Urinary bladder (tissue), 4 donors: ENCODE measurements around the gene CNOT10. TPM values are rescaled to one million over a fixed set of nuclear protein-coding genes. Genes with fewer than 3 reads are reported as not detected.
"Not testable (repeated sequence)": the region's sequence is repeated elsewhere in the genome, so short reads cannot be mapped to it uniquely, and the experiment has no call there.

Experiments used
- DNase-seq: peaks from one replicate; pipeline ENCODE4 v3.0.0-alpha.2; 2015; ENCODE audit errors: extremely low spot score
- H3K27ac ChIP-seq: one replicate; pipeline ENCODE4 v1.5.1; 2013; ENCODE audit warnings: low read depth, mild to moderate bottlenecking, moderate library complexity
- H3K36me3 ChIP-seq: one replicate; pipeline ENCODE4 v1.6.1; 2013; ENCODE audit warnings: mild to moderate bottlenecking, moderate library complexity; ENCODE audit not compliant: insufficient read depth
- H3K4me1 ChIP-seq: one replicate; pipeline ENCODE4 v1.6.1; 2013; ENCODE audit warnings: mild to moderate bottlenecking, moderate library complexity; ENCODE audit not compliant: insufficient read depth
- H3K4me3 ChIP-seq: one replicate; pipeline ENCODE4 v1.5.1; 2013; ENCODE audit warnings: low read depth, low read length
- WGBS: extraction: QIAGEN DNeasy Blood & Tissue Kit; methylation state at CpG from one replicate; pipeline ENCODE4 v1.1.7; 2013; 5-methylcytosine and 5-hydroxymethylcytosine counted together
- polyA plus RNA-seq: library from polyadenylated mRNA; stranded (reverse); fragments of 200-250 nt; gene quantifications from one replicate; pipeline ENCODE4 v1.2.3, GENCODE V29; 2013
- total RNA-seq: library from RNA; depleted of rRNA; stranded (reverse); fragments of >200 nt; gene quantifications from one replicate; pipeline ENCODE4 v1.2.3, GENCODE V29; 2014
- donor health status: healthy with polysubstance abuse.
- donor health status: healthy.

Gene CNOT10
- total and polyA plus RNA-seq, 2 donors, result 14.3 to 50.7 TPM

DNA sequence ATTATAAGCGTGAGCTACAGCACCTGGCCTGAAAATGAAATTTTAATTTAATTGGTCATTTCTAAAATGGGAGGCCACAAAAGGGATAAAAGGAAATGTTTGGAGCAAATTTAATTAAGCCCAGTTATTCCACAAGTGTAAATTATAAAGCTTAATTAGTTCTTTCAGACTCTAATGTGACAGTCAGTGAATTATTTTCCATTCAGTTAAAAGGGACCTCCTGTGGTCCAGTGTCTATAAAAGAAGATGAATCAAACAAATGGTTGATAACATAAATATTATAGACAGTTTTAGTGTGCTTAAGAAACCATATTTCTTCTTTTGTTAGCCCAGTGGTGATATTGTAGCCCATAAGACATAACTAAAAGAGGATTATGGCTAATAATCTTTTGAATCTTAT lies 66.4 kb downstream of the CNOT10 start:
- no peaks in the 10 kb centered on the region for H3K36me3 ChIP-seq
- WGBS, result 93% methylated on average over 1 of the region's 1 CpG

GRCh38 chr3:32755761-32756160 lies 70.8 kb downstream of the CNOT10 start:
- no peak for DNase-seq
- WGBS, result 82% methylated on average over 3 of the region's 3 CpGs
- no peaks in the 10 kb centered on the region for H3K36me3 ChIP-seq
- no peaks in the 10 kb centered on the region for H3K4me1 ChIP-seq
- no peak overlapping the region for H3K27ac ChIP-seq
- H3K4me3 ChIP-seq, result no peak overlapping the region

More for the DNA sequence above, 66.4 kb downstream of the CNOT10 start:
- DNase-seq, result no peak
- Histone ChIP-seq H3K4me3 (no peak overlapping the region), H3K27ac (no peak overlapping the region), H3K4me1 (no peaks in the 10 kb centered on the region)

DNA sequence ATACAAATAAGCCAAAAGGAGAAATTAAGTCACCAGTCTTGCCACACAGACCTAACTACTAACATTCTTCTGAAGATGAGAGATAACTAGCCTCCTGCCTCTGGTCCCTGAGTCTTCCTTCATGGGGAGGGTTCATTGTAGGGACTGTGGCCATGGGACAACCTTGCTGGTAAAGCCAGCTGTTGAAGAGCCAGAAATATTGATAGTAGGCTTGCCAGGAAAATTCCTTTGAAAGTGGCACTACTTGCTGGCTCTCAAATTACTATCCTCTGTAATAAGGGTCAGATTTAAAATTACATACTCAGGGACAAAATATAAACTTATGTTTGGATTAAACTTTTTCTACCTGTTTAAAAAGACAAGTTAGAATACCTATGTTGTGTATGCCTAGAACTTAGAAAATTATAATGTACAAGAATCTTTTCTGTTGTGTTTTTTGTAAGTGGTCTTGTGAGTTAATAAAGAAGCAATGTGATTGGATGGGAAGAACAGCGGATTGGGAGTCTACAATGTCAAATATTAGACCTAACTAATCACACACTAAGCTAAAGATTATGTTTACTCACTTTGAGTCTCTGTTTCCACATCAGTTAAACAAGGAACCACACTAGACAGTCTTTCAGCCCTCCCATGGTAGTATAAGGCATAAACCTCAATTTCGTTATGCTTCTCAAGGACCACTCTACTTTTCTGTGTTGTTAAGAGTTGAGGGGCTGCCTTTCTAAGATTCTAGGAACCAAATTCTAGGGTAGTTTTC lies 72.8 kb downstream of the CNOT10 start:
- Histone ChIP-seq H3K4me3 (no peak overlapping the region), H3K27ac (no peak overlapping the region), H3K36me3 (peaks cover 1% of the 10 kb centered on the region), H3K4me1 (no peaks in the 10 kb centered on the region)
- DNase-seq, result no peak
- 89% methylated on average over 2 of the region's 2 CpGs for WGBS

DNA sequence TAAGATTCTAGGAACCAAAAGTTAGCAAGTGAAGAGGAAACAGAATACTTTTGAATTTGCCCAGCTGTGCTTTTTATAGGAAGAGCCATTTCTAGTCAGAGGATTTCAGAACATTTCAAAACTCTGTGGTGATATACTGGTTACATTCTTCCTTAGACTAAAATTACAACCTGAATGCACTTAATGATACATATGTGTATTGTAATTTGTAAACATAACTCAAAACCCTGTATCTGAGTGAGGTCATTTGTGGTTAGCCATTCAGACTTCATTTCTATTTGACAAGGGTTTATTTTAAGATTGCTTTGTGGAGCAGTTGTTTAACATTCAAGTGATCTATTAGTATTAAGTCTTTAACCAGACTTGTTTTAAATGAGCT lies 73.4 kb downstream of the CNOT10 start:
- no peak for DNase-seq
- Histone ChIP-seq H3K4me3 (no peak overlapping the region), H3K4me1 (no peaks in the 10 kb centered on the region), H3K27ac (no peak overlapping the region), H3K36me3 (peaks cover 1% of the 10 kb centered on the region)

GRCh38 chr3:32759342-32759741 lies 74.4 kb downstream of the CNOT10 start:
- WGBS, result 89% methylated on average over 4 of the region's 4 CpGs
- H3K4me3 ChIP-seq, result no peak overlapping the region
- no peaks in the 10 kb centered on the region for H3K4me1 ChIP-seq
- peaks cover 1% of the 10 kb centered on the region for H3K36me3 ChIP-seq
- DNase-seq, result no peak
- H3K27ac ChIP-seq, result no peak overlapping the region

DNA sequence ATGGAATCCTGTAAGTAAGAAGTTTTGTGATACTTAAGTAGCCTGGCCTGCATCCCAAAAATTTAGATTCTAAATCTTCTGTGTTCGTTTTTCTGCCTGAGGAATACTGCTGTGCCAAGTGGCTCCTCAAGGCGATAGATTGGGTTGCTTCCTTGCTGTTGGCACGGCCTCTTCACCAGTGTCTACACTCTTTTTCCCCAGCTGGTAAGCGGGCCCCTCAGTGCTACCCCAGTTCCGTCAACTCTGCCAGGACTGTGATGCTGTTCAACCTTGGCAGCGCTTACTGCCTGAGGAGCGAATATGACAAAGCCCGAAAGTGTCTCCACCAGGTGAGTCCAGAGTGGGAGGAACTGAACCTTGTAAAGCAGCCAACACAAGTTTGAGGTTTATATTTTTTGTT lies 79.5 kb downstream of the CNOT10 start:
- no peak overlapping the region for H3K4me3 ChIP-seq
- WGBS, result 92% methylated on average over 8 of the region's 8 CpGs
- no peak for DNase-seq
- no peak overlapping the region for H3K27ac ChIP-seq
- no peaks in the 10 kb centered on the region for H3K4me1 ChIP-seq
- peaks cover 1% of the 10 kb centered on the region for H3K36me3 ChIP-seq

DNA sequence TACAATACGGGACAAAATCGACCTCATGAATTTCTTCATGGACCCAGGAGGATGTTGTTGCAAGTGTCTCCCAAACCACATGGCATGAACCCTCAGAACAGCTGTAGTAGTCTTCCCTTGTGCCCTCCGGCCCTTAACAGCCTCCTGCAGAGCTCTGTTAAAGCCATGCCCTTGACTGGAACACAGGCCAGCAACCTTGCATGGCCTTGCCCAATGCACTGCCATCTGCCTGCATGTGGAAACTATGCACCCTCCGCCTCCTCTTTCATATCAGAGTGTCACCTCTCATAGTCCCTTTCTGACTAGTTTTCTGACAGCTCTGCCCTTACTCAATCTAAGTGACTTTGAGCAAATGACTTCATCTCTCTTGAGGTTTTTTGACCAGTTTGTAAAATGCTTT lies 93.4 kb downstream of the CNOT10 start:
- Histone ChIP-seq H3K36me3 (no peaks in the 10 kb centered on the region), H3K4me1 (no peaks in the 10 kb centered on the region), H3K4me3 (no peak overlapping the region), H3K27ac (no peak overlapping the region)
- no peak for DNase-seq
- WGBS, result 91% methylated on average over 4 of the region's 4 CpGs

GRCh38 chr3:32780071-32780734 lies 95.2 kb downstream of the CNOT10 start:
- no peak overlapping the region for H3K27ac ChIP-seq
- H3K4me3 ChIP-seq, result no peak overlapping the region
- H3K4me1 ChIP-seq, result no peaks in the 10 kb centered on the region
- 90% methylated on average over 10 of the region's 10 CpGs for WGBS
- no peaks in the 10 kb centered on the region for H3K36me3 ChIP-seq
- DNase-seq, result no peak

DNA sequence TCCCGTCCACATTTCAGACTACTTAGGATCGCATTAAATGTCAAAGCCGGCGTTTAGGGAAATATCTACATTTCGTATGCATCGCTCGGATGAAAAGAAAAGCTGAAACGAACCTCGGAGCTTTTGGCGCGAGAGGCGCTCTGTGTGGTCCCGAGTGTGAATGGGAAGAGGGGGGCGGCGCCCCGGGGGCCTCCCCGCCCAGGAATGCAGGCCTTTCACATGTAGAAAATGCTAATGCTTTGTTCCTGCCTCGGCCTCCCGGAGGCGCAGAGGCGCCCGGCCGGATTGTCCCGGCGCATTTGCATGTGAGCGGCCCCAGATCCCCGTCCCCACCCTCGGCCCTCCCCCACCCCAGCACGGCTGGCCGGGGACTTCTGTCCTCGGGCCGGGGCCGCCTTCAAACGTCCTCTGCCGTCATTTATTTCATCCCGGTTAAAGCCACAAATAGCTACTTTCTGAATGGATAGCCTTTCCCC lies 95.8 kb downstream of the CNOT10 start:
- Histone ChIP-seq H3K27ac (no peak overlapping the region), H3K4me1 (no peaks in the 10 kb centered on the region), H3K4me3 (peak overlapping the region; percentile 32), H3K36me3 (no peaks in the 10 kb centered on the region)
- WGBS, result 5% methylated on average over 36 of the region's 36 CpGs
- DNase-seq, result no peak

GRCh38 chr3:32781211-32781968 lies 96.4 kb downstream of the CNOT10 start:
- 3% methylated on average over 59 of the region's 59 CpGs for WGBS
- peak; percentile 31 for DNase-seq
- no peaks in the 10 kb centered on the region for H3K36me3 ChIP-seq
- no peaks in the 10 kb centered on the region for H3K4me1 ChIP-seq
- no peak overlapping the region for H3K27ac ChIP-seq
- H3K4me3 ChIP-seq, result peak overlapping the region; percentile 32

DNA sequence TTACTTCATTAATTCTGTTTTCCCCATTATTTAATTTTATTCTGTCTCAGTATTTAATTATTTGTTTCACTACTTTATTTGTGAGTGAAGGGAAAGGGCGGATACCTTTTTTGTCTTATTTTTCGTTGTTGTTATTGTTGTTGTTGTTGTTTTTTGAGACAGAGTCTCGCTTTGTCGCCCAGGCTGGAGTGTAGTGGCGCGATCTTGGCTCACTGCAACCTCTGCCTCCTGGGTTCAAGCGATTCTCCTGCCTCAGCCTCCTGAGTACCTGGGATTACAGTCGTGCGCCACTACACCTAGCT lies 96.9 kb downstream of the CNOT10 start:
- whole genome bisulfite sequencing, result 94% methylated on average over 9 of the region's 9 CpGs
- H3K27ac ChIP-seq, H3K4me1 ChIP-seq, H3K4me3 ChIP-seq, H3K36me3 ChIP-seq, DNase-seq: not testable (repeated sequence)

DNA sequence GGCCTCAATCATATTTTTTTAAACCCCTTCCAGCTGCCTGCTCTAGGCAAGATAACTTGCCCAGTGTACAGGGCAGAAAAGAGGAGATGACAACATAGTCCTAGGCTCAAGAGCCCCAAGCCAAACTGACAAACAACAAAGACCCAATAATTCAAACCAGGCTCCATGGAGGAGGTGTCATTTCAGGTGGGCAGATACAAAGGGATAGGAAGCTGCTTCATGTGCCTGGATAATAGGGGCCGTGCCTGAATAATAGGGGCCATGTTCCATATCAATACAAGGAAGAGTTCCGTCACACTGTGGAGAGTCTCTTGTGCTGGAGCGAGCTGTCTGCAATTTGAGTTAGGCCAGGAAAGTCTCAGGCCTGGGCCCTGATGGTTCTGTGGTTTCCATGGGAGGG lies 97.4 kb downstream of the CNOT10 start:
- no peak overlapping the region for H3K4me3 ChIP-seq
- DNase-seq, result no peak
- 94% methylated on average over 3 of the region's 3 CpGs for WGBS
- no peaks in the 10 kb centered on the region for H3K4me1 ChIP-seq
- H3K36me3 ChIP-seq, result no peaks in the 10 kb centered on the region
- no peak overlapping the region for H3K27ac ChIP-seq

GRCh38 chr3:32791833-32792232 lies 106.8 kb downstream of the CNOT10 start:
- peak; percentile 48 for DNase-seq
- 36% methylated on average over 3 of the region's 3 CpGs for WGBS
- H3K4me1 ChIP-seq, result no peaks in the 10 kb centered on the region
- H3K4me3 ChIP-seq, result no peak overlapping the region
- no peaks in the 10 kb centered on the region for H3K36me3 ChIP-seq
- no peak overlapping the region for H3K27ac ChIP-seq
